ENCODE data around the gene HADH. TPM values are rescaled to one million over a fixed set of nuclear protein-coding genes. Genes with fewer than 3 reads are reported as not detected.

The HADH gene
- total RNA-seq, 1 experiment from 2014 or later, result 10.8 TPM

DNA sequence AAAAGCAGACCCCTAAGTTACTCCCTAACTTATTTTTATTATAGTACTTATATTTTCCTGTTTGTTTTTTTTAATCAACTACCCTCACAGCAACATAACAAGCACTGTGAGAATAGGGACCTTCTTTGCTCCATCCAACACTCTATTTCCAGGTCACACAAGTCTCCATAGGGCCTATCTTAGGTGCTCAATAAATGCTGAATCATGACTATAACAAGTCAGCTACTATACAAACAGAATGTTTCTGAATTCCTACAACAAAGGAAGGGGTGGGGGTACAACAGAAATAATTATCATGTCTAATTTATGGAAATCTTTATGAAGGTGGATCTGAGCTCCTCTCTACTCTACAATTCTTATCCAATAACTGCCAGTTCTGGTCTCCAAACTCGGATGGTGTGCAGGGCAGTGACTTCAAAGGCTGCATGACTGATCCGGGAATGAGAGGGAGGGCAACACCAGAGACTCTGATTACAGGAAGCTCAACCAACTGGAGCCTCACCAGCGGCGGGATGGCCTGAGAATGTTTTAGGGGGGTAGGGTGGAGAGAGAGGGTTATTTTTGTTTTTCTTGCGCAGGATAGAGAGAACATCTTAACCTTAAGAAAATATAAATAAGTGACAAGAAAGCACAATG lies 71.1 kb downstream of the HADH start:
- no peak overlapping the region for H3K27ac ChIP-seq (ENCODE audit: low read length)
- no peak overlapping the region for H3K4me2 ChIP-seq (ENCODE audit: low read length)
- DNase-seq (no peak), ATAC-seq (no peak)
- H4K20me1 ChIP-seq (ENCODE audit: low read length), result no peaks in the 10 kb centered on the region
- intact Hi-C loops (cut with micrococcal nuclease), result loop anchor here (1.0 to 10.0 kb wide), 5 partner anchors 104 to 511 kb away; partner anchors contain the start of gene LEF1
- TF ChIP-seq EZH2phosphoT487 (IDR thresholded peaks at IDR 0.05; ENCODE audit: borderline replicate concordance, low read length) (no peak), EZH2 (IDR thresholded peaks at IDR 0.05; ENCODE audit: low read length, unreplicated experiment) (no peak), CTCF (conservative IDR thresholded peaks at IDR 0.05; ENCODE audit: low read depth, low read length) (no peak)
- no peak overlapping the region for H3K4me3 ChIP-seq (ENCODE audit: low read length)
- H3K9me3 ChIP-seq (ENCODE audit: low read length), result no peaks in the 10 kb centered on the region
- no peaks in the 10 kb centered on the region for H3K79me2 ChIP-seq (ENCODE audit: low read length)
- no peak overlapping the region for H3K9ac ChIP-seq (ENCODE audit: low read length)
- no TSS peak for BruUV-seq (replicated peaks)
- ChIA-PET POLR2A (ENCODE audit: unreplicated experiment) (no interaction called here), CTCF (no interaction called here)
- no peaks in the 10 kb centered on the region for H3K36me3 ChIP-seq (ENCODE audit: low read depth, low read length)
- no peaks in the 10 kb centered on the region for H3K9me2 ChIP-seq (replicated peaks; ENCODE audit: low read length)
- H3K4me1 ChIP-seq (ENCODE audit: insufficient read depth, low read length), result peaks cover 16% of the 10 kb centered on the region
- no peak overlapping the region for H2AFZ ChIP-seq (ENCODE audit: low read length)
- no peaks in the 10 kb centered on the region for H3K27me3 ChIP-seq (ENCODE audit: low read length)
- H3F3A ChIP-seq (ENCODE audit: low read length, unreplicated experiment), result no peaks in the 10 kb centered on the region

- Histone ChIP-seq H3K4me3 (ENCODE audit: low read length) (no peak overlapping the region), H3K9me3 (ENCODE audit: low read length) (no peaks in the 10 kb centered on the region), H3K9ac (ENCODE audit: low read length) (no peak overlapping the region), H4K20me1 (ENCODE audit: low read length) (no peaks in the 10 kb centered on the region), H3K27me3 (ENCODE audit: low read length) (no peaks in the 10 kb centered on the region), H3K4me1 (ENCODE audit: insufficient read depth, low read length) (no peaks in the 10 kb centered on the region), H3K9me2 (replicated peaks; ENCODE audit: low read length) (no peaks in the 10 kb centered on the region), H3K79me2 (ENCODE audit: low read length) (no peaks in the 10 kb centered on the region), H3K36me3 (ENCODE audit: low read depth, low read length) (no peaks in the 10 kb centered on the region), H3K27ac (ENCODE audit: low read length) (no peak overlapping the region), H2AFZ (ENCODE audit: low read length) (no peak overlapping the region), H3K4me2 (ENCODE audit: low read length) (no peak overlapping the region), H3F3A (ENCODE audit: low read length, unreplicated experiment) (no peaks in the 10 kb centered on the region)
- intact Hi-C loops (cut with micrococcal nuclease), result loop anchor here (10.0 kb wide), 2 partner anchors 96 to 286 kb away; partner anchors contain the start of gene LEF1
- no TSS peak for BruUV-seq (replicated peaks)
- ChIA-PET CTCF (no interaction called here), POLR2A (ENCODE audit: unreplicated experiment) (no interaction called here)
- ATAC-seq (no peak), DNase-seq (no peak)
- TF ChIP-seq CTCF (conservative IDR thresholded peaks at IDR 0.05; ENCODE audit: low read depth, low read length) (no peak), EZH2 (IDR thresholded peaks at IDR 0.05; ENCODE audit: low read length, unreplicated experiment) (no peak), EZH2phosphoT487 (IDR thresholded peaks at IDR 0.05; ENCODE audit: borderline replicate concordance, low read length) (no peak)
These were observed 78.8 kb downstream of the HADH start for GRCh38 chr4:108068442-108068841.

- BruUV-seq (replicated peaks), result no TSS peak
- no peaks in the 10 kb centered on the region for H3K9me2 ChIP-seq (replicated peaks; ENCODE audit: low read length)
- H3K27ac ChIP-seq (ENCODE audit: low read length), result no peak overlapping the region
- no peaks in the 10 kb centered on the region for H3K79me2 ChIP-seq (ENCODE audit: low read length)
- H2AFZ ChIP-seq (ENCODE audit: low read length), result no peak overlapping the region
- ChIA-PET POLR2A (ENCODE audit: unreplicated experiment) (no interaction called here), CTCF (no interaction called here)
- no peak for TF ChIP-seq CTCF (conservative IDR thresholded peaks at IDR 0.05; ENCODE audit: low read depth, low read length)
- TF ChIP-seq EZH2 (IDR thresholded peaks at IDR 0.05; ENCODE audit: low read length, unreplicated experiment), result no peak
- no peak for TF ChIP-seq EZH2phosphoT487 (IDR thresholded peaks at IDR 0.05; ENCODE audit: borderline replicate concordance, low read length)
- H3K36me3 ChIP-seq (ENCODE audit: low read depth, low read length), result no peaks in the 10 kb centered on the region
- H3F3A ChIP-seq (ENCODE audit: low read length, unreplicated experiment), result no peaks in the 10 kb centered on the region
- no peak overlapping the region for H3K9ac ChIP-seq (ENCODE audit: low read length)
- ATAC-seq (no peak), DNase-seq (no peak)
- intact Hi-C loops (cut with micrococcal nuclease), result no loop called here
- H3K4me2 ChIP-seq (ENCODE audit: low read length), result no peak overlapping the region
- no peaks in the 10 kb centered on the region for H3K9me3 ChIP-seq (ENCODE audit: low read length)
- H3K4me3 ChIP-seq (ENCODE audit: low read length), result no peak overlapping the region
- H3K4me1 ChIP-seq (ENCODE audit: insufficient read depth, low read length), result no peaks in the 10 kb centered on the region
- H4K20me1 ChIP-seq (ENCODE audit: low read length), result no peaks in the 10 kb centered on the region
- H3K27me3 ChIP-seq (ENCODE audit: low read length), result no peaks in the 10 kb centered on the region
These were observed 81.1 kb downstream of the HADH start for GRCh38 chr4:108070775-108071174.
